GM12878 (cell line): Measurements from ENCODE around the gene ZNF48. TPM values are rescaled to one million over a fixed set of nuclear protein-coding genes. Genes with fewer than 3 reads are reported as not detected.
A peak's percentile ranks its signal among the peaks of the same experiment; 100 is the strongest.

Experiments used
- BRCA1 ChIP-seq: IDR thresholded peaks from 2 replicates; pipeline ENCODE4 v1.6.1; 2011; ENCODE audit warnings: low read depth, low read length, improper control_type of control experiment
- DPF2 ChIP-seq: fragments of 450-650 bp; IDR thresholded peaks from 2 replicates; pipeline ENCODE4 v1.6.1; 2017; ENCODE audit warnings: mild to moderate bottlenecking
- EED ChIP-seq: sonication (generic); IDR thresholded peaks from 2 replicates; pipeline ENCODE4 v1.6.1; 2016; ENCODE audit warnings: antibody characterized with exemption, low read depth
- EGR1 ChIP-seq, 2 experiments: IDR thresholded peaks; 1 replicate in 1 of 2; 2 replicates in 1 of 2; pipeline ENCODE4 v1.6.1; 2011 to 2012; ENCODE audit warnings: low read depth in 2 of 2, low read length in 2 of 2, borderline replicate concordance in 1 of 2, mild to moderate bottlenecking in 1 of 2, moderate library complexity in 1 of 2
- FOS ChIP-seq: IDR thresholded peaks from 3 replicates; pipeline ENCODE4 v1.6.1; 2011; ENCODE audit warnings: borderline replicate concordance; ENCODE audit not compliant: insufficient read length; ENCODE audit errors: extremely low read depth
- HDAC2 ChIP-seq: fragments of 200-600 bp; sonication (generic); IDR thresholded peaks from 2 replicates; pipeline ENCODE4 v1.6.1; 2017
- JUNB ChIP-seq: IDR thresholded peaks from 2 replicates; pipeline ENCODE4 v1.6.1; 2016; ENCODE audit warnings: antibody characterized with exemption, mild to moderate bottlenecking
- JUND ChIP-seq: IDR thresholded peaks from 2 replicates; pipeline ENCODE4 v1.6.1; 2012; ENCODE audit warnings: low read depth, mild to moderate bottlenecking, low read length, improper control_type of control experiment, moderate library complexity
- KAT2A ChIP-seq: conservative IDR thresholded peaks from 2 replicates; pipeline ENCODE4 v1.6.1; 2011; ENCODE audit warnings: low read depth, low read length; ENCODE audit not compliant: control insufficient read depth
- NFIC ChIP-seq: IDR thresholded peaks from 2 replicates; pipeline ENCODE4 v1.6.1; 2012; ENCODE audit warnings: low read depth, mild to moderate bottlenecking, inconsistent platforms, low read length, moderate library complexity
- NFYA ChIP-seq: IDR thresholded peaks from 2 replicates; pipeline ENCODE4 v1.6.1; 2011; ENCODE audit warnings: low read depth, mild to moderate bottlenecking, low read length, improper control_type of control experiment, borderline replicate concordance
- NR2C1 ChIP-seq: fragments of 450-650 bp; IDR thresholded peaks from 2 replicates; pipeline ENCODE4 v1.6.1; 2017; ENCODE audit warnings: antibody characterized with exemption, mild to moderate bottlenecking, moderate library complexity
- SIN3A ChIP-seq: IDR thresholded peaks from 2 replicates; pipeline ENCODE4 v1.6.1; 2012; ENCODE audit warnings: low read depth, low read length, improper control_type of control experiment
- SREBF2 ChIP-seq: IDR thresholded peaks from 2 replicates; pipeline ENCODE4 v1.6.1; 2012; ENCODE audit warnings: mild to moderate bottlenecking, low read length
- TBL1XR1 ChIP-seq: IDR thresholded peaks from 2 replicates; pipeline ENCODE4 v1.6.1; 2012; ENCODE audit warnings: low read depth, low read length, improper control_type of control experiment
- ZNF217 ChIP-seq: fragments of 450-650 bp; IDR thresholded peaks from 2 replicates; pipeline ENCODE4 v1.6.1; 2017; ENCODE audit warnings: antibody characterized with exemption, mild to moderate bottlenecking
- ZZZ3 ChIP-seq: IDR thresholded peaks from 2 replicates; pipeline ENCODE4 v1.6.1; 2011; ENCODE audit warnings: low read depth; ENCODE audit not compliant: control insufficient read depth, insufficient read length
- polyA plus RNA-seq, 11 experiments: library from polyadenylated mRNA; depleted of rRNA in 4 of 11; unstranded in 6 of 11; stranded (reverse) in 5 of 11; fragments of >200 nt; fragmentation: Nextera tagmentation in 4 of 11; fragmentation: Illumina TruSeq in 1 of 11; extraction: Ambion mirVana in 4 of 11; extraction: Trizol in 1 of 11; gene quantifications; 1 replicate in 1 of 11; 2 replicates in 10 of 11; pipeline versions ENCODE4 v1.2.1 to v1.2.3, GENCODE V29; 2011 to 2016; ENCODE audit warnings: inconsistent platforms in 2 of 11, missing spikeins in 2 of 11, low read depth in 1 of 11
- total RNA-seq, 4 experiments: library from RNA; depleted of rRNA in 3 of 4; stranded (reverse); fragments of >200 nt in 3 of 4; fragmentation: Illumina TruSeq in 1 of 4; extraction: Trizol in 1 of 4; gene quantifications; 2 replicates each; pipeline versions ENCODE4 v1.2.1 to v1.2.3, GENCODE V29; 2013 to 2021
- TF ChIP-seq, protein P1 (sequence below): fragments of 450-650 bp; IDR thresholded peaks from 2 replicates; pipeline ENCODE4 v1.6.1; 2016; ENCODE audit warnings: mild to moderate bottlenecking
- TF ChIP-seq, protein P2 (sequence below): IDR thresholded peaks from 2 replicates; pipeline ENCODE4 v1.6.1; 2011; ENCODE audit warnings: low read depth, low read length, improper control_type of control experiment, borderline replicate concordance
- TF ChIP-seq, protein P3 (sequence below): fragments of 450-650 bp; IDR thresholded peaks from 2 replicates; pipeline ENCODE4 v1.6.1; 2016; ENCODE audit warnings: mild to moderate bottlenecking
- TF ChIP-seq, protein P4 (sequence below): fragments of 450-650 bp; IDR thresholded peaks from 2 replicates; pipeline ENCODE4 v1.6.1; 2014; ENCODE audit warnings: mild to moderate bottlenecking
- TF ChIP-seq, protein P5 (sequence below): IDR thresholded peaks from 2 replicates; pipeline ENCODE4 v1.6.1; 2011; ENCODE audit warnings: borderline replicate concordance, low read depth, mild to moderate bottlenecking, moderate library complexity, mixed read lengths, low read length; ENCODE audit not compliant: insufficient read depth; ENCODE audit errors: extremely low read length
- TF ChIP-seq, protein P6 (sequence below): fragments of 450-650 bp; IDR thresholded peaks from 2 replicates; pipeline ENCODE4 v1.6.1; 2017; ENCODE audit warnings: low read depth, mild to moderate bottlenecking, moderate library complexity

ZNF48 gene
- total and polyA plus RNA-seq, 10 of the 15 experiments (the other 5 are each of a cell fraction or from before 2014, with no cell fraction given), result 0.14 to 12.0 (median 4.2) TPM

DNA sequence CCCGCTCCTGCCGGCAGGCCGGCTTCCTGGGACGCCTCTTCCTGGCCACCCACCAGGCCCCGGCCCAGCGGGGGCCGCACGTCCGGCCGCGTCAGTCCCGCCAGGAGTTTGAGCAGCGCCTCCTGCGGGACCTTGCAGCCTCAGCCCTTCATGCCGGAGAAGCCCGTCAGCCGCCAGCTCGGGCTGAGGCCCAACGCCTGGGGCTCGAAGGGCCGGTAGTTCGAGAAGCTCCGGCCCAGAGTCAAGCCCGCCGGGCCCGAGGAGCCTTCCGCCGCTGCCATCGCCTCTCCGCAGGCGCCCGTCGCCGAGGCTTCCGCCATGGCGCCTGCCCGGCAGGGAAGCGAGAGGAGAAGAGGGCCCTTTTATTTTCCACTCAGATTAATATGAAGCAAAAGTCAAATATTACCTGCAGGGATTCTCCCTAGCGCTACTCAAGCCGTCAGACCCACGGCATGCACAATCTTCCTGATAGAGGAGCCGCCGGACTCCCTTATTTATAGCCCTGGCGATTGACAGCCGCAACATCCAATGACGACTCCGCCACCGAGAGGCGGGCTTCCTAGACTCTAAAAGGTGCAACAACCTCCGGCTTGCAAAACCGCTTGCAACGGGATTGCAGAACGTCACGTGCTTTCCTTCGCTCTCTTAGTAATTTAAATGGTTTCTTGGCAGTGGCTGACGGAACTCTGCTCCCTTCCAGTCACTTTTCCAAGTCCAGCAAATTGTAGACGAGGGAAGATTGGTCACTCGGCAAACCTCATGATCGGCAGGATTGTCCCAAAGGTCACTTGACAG lies 50.4 kb downstream of the ZNF48 start, which contains the start of gene SEPHS2 (continued):
- TF ChIP-seq, protein P1, sequence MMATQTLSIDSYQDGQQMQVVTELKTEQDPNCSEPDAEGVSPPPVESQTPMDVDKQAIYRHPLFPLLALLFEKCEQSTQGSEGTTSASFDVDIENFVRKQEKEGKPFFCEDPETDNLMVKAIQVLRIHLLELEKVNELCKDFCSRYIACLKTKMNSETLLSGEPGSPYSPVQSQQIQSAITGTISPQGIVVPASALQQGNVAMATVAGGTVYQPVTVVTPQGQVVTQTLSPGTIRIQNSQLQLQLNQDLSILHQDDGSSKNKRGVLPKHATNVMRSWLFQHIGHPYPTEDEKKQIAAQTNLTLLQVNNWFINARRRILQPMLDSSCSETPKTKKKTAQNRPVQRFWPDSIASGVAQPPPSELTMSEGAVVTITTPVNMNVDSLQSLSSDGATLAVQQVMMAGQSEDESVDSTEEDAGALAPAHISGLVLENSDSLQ, result peak; percentile 99
- TF ChIP-seq SREBF2 (no peak), TBL1XR1 (no peak), SIN3A (peak; percentile 43; the same call in 1 of the 2 replicates), JUND (no peak), NFYA (no peak; the same call in 1 of the 2 replicates), EED (no peak; the same call in 1 of the 2 replicates), ZZZ3 (no peak), NR2C1 (no peak), BRCA1 (no peak), ZNF217 (no peak), EGR1 (IDR thresholded peaks at IDR 0.05; ENCODE audit: borderline replicate concordance in 1 of 2, low read depth in 2 of 2, low read length in 2 of 2) (peak in 1 of 2 experiments; percentile 60; a peak in 1 of 3 replicates), JUNB (no peak), DPF2 (peak; percentile 95), FOS (peak; percentile 38), KAT2A (no peak), NFIC (peak; percentile 50; the same call in 1 of the 2 replicates), HDAC2 (no peak)
- TF ChIP-seq, protein P2, sequence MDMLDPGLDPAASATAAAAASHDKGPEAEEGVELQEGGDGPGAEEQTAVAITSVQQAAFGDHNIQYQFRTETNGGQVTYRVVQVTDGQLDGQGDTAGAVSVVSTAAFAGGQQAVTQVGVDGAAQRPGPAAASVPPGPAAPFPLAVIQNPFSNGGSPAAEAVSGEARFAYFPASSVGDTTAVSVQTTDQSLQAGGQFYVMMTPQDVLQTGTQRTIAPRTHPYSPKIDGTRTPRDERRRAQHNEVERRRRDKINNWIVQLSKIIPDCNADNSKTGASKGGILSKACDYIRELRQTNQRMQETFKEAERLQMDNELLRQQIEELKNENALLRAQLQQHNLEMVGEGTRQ, result no peak; the same call in 1 of the 2 replicates
- TF ChIP-seq, protein P3, sequence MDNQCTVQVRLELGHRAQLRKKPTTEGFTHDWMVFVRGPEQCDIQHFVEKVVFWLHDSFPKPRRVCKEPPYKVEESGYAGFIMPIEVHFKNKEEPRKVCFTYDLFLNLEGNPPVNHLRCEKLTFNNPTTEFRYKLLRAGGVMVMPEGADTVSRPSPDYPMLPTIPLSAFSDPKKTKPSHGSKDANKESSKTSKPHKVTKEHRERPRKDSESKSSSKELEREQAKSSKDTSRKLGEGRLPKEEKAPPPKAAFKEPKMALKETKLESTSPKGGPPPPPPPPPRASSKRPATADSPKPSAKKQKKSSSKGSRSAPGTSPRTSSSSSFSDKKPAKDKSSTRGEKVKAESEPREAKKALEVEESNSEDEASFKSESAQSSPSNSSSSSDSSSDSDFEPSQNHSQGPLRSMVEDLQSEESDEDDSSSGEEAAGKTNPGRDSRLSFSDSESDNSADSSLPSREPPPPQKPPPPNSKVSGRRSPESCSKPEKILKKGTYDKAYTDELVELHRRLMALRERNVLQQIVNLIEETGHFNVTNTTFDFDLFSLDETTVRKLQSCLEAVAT, result peak; percentile 99
- TF ChIP-seq, protein P4, sequence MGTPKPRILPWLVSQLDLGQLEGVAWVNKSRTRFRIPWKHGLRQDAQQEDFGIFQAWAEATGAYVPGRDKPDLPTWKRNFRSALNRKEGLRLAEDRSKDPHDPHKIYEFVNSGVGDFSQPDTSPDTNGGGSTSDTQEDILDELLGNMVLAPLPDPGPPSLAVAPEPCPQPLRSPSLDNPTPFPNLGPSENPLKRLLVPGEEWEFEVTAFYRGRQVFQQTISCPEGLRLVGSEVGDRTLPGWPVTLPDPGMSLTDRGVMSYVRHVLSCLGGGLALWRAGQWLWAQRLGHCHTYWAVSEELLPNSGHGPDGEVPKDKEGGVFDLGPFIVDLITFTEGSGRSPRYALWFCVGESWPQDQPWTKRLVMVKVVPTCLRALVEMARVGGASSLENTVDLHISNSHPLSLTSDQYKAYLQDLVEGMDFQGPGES, result peak; percentile 65; the same call in 1 of the 2 replicates
- TF ChIP-seq, protein P5, sequence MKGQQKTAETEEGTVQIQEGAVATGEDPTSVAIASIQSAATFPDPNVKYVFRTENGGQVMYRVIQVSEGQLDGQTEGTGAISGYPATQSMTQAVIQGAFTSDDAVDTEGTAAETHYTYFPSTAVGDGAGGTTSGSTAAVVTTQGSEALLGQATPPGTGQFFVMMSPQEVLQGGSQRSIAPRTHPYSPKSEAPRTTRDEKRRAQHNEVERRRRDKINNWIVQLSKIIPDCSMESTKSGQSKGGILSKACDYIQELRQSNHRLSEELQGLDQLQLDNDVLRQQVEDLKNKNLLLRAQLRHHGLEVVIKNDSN, result peak; percentile 51
- TF ChIP-seq, protein P6, sequence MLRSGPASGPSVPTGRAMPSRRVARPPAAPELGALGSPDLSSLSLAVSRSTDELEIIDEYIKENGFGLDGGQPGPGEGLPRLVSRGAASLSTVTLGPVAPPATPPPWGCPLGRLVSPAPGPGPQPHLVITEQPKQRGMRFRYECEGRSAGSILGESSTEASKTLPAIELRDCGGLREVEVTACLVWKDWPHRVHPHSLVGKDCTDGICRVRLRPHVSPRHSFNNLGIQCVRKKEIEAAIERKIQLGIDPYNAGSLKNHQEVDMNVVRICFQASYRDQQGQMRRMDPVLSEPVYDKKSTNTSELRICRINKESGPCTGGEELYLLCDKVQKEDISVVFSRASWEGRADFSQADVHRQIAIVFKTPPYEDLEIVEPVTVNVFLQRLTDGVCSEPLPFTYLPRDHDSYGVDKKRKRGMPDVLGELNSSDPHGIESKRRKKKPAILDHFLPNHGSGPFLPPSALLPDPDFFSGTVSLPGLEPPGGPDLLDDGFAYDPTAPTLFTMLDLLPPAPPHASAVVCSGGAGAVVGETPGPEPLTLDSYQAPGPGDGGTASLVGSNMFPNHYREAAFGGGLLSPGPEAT, result peak; percentile 44; the same call in 1 of the 2 replicates
